Nephron (organoid): ENCODE results near the gene NEMP2.

Experiments
- H3K27ac Mint-ChIP-seq, 3 experiments: 2 replicates each; pipeline ENCODE4 v1.8.0; 2020; ENCODE audit warnings: mixed read lengths in 3 of 3, mild to moderate bottlenecking in 2 of 3, moderate library complexity in 1 of 3
- H3K27me3 Mint-ChIP-seq: 2 replicates; pipeline ENCODE4 v1.8.0; 2021; ENCODE audit warnings: low read depth, mild to moderate bottlenecking, moderate library complexity, mixed read lengths
- H3K36me3 Mint-ChIP-seq: 2 replicates; pipeline ENCODE4 v1.8.0; 2020; ENCODE audit warnings: low read depth, mixed read lengths
- H3K4me1 Mint-ChIP-seq: 2 replicates; pipeline ENCODE4 v1.8.0; 2020; ENCODE audit warnings: mixed read lengths
- H3K4me3 Mint-ChIP-seq, 3 experiments: 2 replicates each; pipeline ENCODE4 v1.8.0; 2020; ENCODE audit warnings: mild to moderate bottlenecking in 3 of 3, mixed read lengths in 3 of 3, moderate library complexity in 2 of 3
- H3K9me3 Mint-ChIP-seq: 2 replicates; pipeline ENCODE4 v1.8.0; 2020; ENCODE audit warnings: mixed read lengths
- TF ChIP-seq, protein P1 (sequence below), 3 experiments: fragments of 200-600 bp; sonication (generic); IDR thresholded peaks; one replicate each; pipeline ENCODE4 v1.5.0; 2021; ENCODE audit warnings: antibody characterized with exemption in 3 of 3; ENCODE audit not compliant: unreplicated experiment in 3 of 3

Gene NEMP2

DNA sequence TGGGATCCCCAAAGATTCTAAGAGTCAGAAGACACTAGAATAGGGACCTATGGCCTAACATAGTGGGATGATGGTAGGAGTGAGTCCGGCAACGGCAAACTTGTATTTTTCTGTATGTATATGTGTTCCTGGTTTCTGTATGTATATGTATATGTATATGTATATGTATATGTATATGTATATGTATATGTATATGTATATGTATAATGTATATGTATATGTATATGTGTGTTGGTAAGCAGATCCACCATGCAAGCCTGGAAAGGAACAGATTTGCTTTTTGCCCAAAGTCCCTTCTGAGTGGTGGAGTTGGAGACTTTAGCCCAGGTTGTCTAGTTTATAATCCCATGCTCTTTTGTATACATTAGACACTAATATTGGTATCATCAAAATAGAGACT, 79.7 kb downstream of the NEMP2 start:
- Mint-ChIP-seq H3K36me3 (no peaks in the 10 kb centered on the region), H3K27me3 (no peaks in the 10 kb centered on the region), H3K4me3 (no peak overlapping the region), H3K27ac (no peak overlapping the region), H3K9me3 (no peaks in the 10 kb centered on the region), H3K4me1 (no peaks in the 10 kb centered on the region)
- TF ChIP-seq, protein P1, sequence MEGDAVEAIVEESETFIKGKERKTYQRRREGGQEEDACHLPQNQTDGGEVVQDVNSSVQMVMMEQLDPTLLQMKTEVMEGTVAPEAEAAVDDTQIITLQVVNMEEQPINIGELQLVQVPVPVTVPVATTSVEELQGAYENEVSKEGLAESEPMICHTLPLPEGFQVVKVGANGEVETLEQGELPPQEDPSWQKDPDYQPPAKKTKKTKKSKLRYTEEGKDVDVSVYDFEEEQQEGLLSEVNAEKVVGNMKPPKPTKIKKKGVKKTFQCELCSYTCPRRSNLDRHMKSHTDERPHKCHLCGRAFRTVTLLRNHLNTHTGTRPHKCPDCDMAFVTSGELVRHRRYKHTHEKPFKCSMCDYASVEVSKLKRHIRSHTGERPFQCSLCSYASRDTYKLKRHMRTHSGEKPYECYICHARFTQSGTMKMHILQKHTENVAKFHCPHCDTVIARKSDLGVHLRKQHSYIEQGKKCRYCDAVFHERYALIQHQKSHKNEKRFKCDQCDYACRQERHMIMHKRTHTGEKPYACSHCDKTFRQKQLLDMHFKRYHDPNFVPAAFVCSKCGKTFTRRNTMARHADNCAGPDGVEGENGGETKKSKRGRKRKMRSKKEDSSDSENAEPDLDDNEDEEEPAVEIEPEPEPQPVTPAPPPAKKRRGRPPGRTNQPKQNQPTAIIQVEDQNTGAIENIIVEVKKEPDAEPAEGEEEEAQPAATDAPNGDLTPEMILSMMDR (IDR thresholded peaks at IDR 0.05; ENCODE audit: unreplicated experiment in 3 of 3): no peak
